Measurements from ENCODE around the gene KIF3A.
"Not testable (repeated sequence)": the region's sequence is repeated elsewhere in the genome, so short reads cannot be mapped to it uniquely, and the experiment has no call there.

Gene KIF3A

GRCh38 chr5:132725745-132726144 is 11.6 kb downstream of the KIF3A start:
- DNase-seq (ENCODE audit: low read depth in 2 of 3, low spot score in 2 of 3) = no peak

DNA sequence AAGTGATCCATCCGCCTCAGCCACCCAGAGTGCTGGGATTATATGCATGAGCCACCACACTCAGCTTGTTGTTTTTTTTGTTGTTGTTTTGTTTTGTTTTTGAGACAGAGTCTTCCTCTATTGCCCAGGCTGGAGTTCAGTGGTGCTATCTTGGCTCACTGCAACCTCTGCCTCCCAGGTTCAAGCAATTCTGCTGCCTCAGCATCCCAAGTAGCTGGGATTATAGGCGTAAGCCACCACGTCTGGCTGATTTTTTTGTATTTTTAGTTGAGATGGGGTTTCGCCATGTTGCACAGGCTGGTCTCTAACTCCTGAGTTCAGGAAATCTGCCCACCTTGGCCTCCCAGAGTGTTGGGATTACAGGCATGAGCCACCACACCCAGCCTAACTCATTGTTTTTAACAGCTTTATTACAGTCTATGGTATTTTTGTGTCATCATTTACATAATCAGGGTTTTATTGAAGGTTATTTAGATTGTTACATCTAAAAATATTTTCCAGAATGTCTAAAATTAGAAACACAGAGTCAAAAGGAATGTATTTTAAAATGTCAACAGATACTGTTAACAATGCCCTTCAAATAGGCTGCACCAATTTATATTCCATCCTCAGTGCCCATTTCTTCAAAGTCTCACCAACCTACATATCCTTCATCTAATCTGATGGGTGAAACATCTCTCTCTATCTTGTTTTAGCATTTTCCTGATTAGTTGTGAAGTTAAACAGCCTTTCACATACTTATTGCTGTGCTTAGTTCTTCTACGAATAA is 18.6 kb downstream of the KIF3A start:
- DNase-seq (ENCODE audit: low read depth in 2 of 3, low spot score in 2 of 3) = no peak

DNA sequence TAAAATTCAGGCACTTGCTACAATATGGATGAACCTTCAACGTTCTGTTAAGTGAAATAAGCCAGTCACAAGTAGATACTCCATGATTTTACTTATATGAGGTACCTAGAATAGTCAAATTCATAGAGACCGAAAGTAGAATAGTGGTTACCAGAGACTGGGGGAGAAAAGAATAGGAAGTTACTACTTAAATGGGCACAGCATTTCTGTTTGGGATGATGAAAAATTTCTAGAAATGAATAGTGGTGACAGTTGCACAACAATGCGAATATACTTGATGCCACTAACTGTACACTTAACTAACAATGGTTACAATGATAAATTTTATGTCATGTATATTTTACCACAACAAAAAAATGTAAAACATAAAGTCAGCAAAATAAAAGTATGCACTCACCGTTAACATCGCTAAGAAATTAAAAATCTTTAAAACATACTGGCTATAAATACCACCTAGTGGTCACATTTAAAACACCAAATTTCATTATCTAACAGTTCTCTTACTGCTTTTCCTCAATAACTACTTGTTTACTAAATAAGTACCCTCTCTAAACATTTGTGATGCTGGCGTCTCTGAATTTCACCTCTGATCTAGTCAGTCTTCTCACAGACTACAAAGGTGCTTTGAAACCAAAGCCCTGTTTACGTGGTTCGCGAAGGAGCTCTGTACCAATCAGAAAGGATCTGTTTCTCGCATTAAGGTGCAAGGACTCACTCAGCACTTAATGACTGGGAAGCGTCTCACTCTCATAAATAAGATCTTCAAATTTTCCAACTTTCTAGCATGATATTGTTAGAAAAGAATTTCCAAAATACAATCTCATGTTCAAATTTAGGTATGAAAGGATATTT is 22.7 kb downstream of the KIF3A start:
- no peak for DNase-seq (ENCODE audit: low read depth in 2 of 3, low spot score in 2 of 3)

- DNase-seq (ENCODE audit: low read depth in 2 of 3, low spot score in 2 of 3) = no peak
Measured at GRCh38 chr5:132708645-132709044, 28.7 kb downstream of the KIF3A start.

DNA sequence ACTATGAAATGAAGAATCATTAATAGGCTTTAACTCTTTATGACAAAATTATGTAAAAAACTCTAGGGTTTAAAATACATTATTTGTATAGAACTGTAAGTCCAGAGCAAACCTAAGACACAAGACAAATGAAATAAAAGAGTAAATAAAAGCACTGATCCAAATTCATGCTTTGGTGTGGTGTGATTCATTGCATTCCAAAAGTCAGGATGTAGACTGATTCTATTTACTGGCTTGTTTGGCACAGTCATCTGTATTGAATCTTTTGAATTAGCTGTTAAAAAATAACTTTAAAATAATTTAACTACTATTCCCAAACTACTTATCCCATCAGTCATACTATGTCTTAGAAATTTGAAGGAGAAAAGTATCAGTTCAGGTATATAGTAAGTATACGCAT is 32.5 kb downstream of the KIF3A start:
- no peak for DNase-seq (ENCODE audit: low read depth in 2 of 3, low spot score in 2 of 3)

DNA sequence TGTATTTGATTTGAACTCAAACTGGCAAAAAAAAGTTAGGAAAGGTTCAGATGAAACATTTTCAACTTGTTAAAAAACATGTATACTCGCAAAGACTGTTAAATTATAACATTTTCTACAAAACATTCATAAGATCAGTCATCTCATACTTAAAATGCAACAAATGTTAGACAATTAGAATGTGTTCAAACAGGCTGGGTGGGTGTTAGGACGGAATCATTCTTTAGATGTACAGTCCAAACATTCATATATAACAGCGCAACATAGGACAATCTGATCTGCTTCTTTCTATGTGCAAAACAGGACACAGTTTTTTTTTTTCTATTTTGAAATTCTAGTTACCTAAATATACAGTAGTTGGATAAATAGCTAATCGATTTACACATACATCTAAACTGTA is 41.4 kb downstream of the KIF3A start:
- no peak for DNase-seq (ENCODE audit: low read depth in 2 of 3, low spot score in 2 of 3)

- DNase-seq (ENCODE audit: low read depth in 2 of 3, low spot score in 2 of 3) = no peak
Measured at GRCh38 chr5:132692632-132692967, 44.7 kb downstream of the KIF3A start.

DNA sequence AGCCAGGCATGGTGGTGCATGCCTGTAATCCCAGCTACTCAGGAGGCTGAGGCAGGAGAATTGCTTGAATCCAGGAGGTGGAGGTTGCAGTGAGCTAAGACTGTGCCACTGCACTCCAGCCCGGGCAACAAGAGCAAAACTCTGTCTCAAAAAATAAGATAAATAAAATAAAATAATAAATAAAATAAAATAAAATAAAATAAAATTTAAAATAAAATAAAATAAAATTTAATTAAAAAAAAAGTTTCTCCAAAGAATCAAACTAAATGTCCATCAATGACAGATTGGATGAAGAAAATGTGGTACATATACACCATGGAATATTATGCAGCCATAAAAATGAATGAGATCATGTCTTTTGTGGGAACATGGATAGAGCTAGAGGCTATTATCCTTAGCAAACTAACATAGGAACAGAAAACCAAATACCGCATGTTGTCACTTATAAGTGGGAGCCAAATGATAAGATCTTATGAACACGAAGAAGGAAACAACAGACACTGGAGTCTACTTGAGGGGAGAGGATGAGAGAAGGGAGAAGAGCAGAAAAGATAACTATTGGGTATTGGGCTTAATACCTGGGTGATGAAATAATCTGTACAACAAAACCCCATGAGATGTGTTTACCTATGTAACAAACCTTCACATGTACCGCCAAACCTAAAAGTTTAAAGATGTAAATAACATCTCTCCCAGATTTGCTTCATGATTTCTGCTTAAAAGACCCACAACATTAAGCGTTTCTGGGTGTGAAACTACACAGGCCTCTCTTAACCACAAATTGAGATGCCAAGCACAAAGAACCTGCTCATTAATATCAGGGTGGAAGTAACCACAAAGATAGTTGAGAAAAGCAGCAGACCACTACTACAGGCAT is 45.4 kb downstream of the KIF3A start:
- DNase-seq (ENCODE audit: low read depth in 2 of 3, low spot score in 2 of 3) = not testable (repeated sequence)

- DNase-seq (ENCODE audit: low read depth in 2 of 3, low spot score in 2 of 3) = no peak
Measured at GRCh38 chr5:132690156-132690555, 47.2 kb downstream of the KIF3A start.

GRCh38 chr5:132689513-132689912 is 47.8 kb downstream of the KIF3A start:
- DNase-seq (ENCODE audit: low read depth in 2 of 3, low spot score in 2 of 3) = no peak

GRCh38 chr5:132688536-132689339 is 48.6 kb downstream of the KIF3A start:
- no peak for DNase-seq (ENCODE audit: low read depth in 2 of 3, low spot score in 2 of 3)

DNA sequence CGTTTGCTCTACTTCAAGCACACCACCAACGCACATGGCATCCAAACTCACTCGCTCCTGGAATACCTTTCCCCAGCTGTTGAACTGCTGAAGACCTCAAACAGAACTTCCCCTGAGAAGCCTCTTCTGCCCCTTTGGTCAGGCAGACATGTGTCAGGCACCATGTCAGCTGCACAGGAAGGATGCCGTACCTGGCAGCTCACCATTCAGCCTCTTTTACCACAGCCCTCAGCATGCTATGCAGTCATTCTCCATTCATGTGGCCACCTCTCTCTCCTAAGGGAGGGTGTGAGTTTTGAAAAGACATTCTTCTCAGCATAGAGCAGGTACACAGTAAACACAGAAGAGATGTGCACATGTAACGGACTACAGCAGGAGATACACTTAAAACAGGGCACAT is 49.4 kb downstream of the KIF3A start:
- DNase-seq (ENCODE audit: low read depth in 2 of 3, low spot score in 2 of 3) = no peak

- no peak for DNase-seq (ENCODE audit: low read depth in 2 of 3, low spot score in 2 of 3)
Measured at GRCh38 chr5:132686193-132686592, 51.2 kb downstream of the KIF3A start.

DNA sequence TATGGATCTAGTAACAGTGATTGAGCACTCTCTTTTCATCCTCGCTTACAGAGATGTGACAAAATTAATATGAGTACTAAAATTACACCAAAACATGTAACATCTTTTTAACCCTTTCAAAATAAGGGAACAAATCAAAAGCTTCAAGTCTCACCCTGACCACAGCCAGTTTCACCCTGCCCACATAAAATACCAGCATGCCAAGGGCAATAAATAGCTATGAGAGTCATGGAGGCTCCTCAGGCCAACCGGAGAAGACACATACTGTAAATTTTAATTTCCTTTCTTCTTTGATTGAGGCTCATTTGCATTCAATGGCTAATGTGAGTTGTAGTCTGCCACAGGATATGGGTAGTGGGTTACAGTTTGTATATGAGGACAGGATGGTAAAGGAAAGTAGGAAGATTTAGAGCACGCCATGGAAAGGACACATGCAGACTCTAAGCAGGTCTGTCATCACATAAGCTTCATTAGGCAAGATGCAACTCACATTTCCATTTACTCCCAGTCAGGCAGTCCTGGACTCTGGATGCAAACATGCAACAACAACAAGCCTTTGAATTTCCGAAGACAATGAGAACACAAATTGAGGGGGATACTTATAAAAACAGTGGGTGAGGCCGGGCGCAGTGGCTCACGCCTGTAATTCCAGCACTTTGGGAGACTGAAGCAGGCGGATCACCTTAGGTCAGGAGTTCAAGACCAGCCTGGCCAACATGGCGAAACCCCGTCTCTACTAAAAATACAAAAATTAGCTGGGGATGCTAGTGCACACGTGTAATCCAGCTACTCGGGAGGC is 52.2 kb downstream of the KIF3A start:
- DNase-seq (ENCODE audit: low read depth in 2 of 3, low spot score in 2 of 3) = no peak

DNA sequence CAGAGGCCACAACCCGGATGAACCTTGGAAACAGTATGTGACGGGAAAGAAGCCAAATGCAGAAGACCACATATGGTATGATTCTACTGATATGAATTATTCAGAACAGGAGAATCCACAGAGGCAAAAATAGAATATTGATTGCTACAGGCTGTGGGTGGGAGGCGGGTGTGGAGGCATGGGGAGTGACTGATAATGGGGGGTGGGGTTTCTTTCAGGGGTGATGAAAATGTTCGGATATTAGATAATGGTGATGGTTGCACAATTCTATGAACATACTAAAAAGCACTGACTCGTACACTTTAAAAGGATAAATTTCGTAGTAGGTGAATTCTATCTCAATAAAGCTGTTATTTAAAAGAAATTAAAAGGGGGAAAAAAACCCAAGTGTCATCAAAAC is 52.9 kb downstream of the KIF3A start:
- no peak for DNase-seq (ENCODE audit: low read depth in 2 of 3, low spot score in 2 of 3)

DNA sequence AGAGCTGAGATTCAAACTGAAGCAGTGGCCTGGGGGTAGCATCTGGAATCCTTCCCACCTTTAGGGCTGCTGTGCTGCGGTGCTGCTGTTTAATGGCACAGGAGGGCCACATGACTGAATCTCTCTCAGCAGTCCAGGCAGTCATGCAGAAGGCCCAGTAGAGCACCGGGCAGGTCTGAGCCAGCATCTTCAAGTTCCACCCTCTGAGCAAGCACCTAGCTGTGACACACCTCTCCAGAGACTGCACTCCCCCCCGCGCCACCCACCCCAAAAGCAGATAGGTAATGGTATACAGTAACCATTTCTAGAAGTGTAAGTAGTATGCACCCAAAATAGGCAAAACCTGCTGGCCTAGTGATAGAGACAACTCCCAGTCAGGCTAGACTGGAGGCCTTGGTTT is 55.4 kb downstream of the KIF3A start:
- DNase-seq (ENCODE audit: low read depth in 2 of 3, low spot score in 2 of 3) = no peak

- DNase-seq (ENCODE audit: low read depth in 2 of 3, low spot score in 2 of 3) = no peak
Measured at GRCh38 chr5:132681476-132681831, 55.9 kb downstream of the KIF3A start.

DNA sequence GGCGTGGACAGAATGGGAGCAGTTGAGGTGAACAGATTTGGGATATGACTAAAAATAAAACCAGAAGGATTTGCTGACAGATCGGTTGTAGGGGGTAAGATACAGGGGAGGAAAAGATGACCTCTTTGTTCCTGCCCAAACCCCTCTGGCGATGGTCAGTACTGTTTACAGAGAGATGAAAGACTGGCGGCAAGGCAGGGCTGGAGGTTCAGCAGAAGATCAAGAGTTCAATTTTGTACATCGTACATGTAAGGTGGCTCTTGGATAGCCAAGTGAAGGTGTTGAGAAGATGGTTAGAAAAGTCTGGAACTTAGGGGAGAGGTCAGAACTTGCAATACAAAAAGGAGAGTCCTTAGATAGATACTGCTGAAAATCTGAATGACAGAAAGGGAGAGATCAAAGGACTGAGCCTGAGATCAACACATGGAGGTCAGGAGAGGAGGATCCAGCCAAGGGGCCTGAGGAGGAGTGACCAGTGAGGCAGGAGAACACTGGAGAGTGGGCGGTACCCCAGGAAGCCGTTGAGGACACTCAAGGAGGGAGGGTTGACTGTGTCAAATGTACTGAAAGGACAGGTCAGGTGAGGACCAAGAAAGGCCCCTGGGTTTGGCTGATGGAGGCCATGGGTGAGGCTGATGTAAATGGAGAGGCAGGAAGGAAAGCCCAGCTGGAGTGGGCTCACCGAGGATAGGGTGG is 56.4 kb downstream of the KIF3A start:
- no peak for DNase-seq (ENCODE audit: low read depth in 2 of 3, low spot score in 2 of 3)

GRCh38 chr5:132679717-132680380 is 57.5 kb downstream of the KIF3A start:
- no peak for DNase-seq (ENCODE audit: low read depth in 2 of 3, low spot score in 2 of 3)
